ENCODE results near the gene SPATA45.

DNA sequence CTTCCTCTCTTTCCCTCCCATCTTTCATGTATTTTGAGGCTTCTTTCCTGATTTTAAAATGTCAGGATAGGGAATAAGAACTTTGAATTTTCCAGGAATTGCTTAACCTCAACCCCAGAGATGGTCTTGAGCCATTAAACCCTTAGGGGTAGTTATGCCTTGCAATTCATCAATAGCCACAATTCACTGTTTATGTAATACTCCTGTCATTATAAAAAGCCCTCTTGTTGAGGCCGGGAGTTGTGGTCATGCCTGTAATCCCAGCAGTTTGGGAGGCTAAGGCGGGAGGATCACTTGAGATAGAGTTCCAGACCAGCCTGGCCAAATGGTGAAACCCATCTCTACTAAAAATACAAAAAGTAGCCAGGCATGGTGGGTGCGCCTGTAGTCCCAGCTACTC is 24.5 kb downstream of the SPATA45 start:
- TF ChIP-seq, protein P1, sequence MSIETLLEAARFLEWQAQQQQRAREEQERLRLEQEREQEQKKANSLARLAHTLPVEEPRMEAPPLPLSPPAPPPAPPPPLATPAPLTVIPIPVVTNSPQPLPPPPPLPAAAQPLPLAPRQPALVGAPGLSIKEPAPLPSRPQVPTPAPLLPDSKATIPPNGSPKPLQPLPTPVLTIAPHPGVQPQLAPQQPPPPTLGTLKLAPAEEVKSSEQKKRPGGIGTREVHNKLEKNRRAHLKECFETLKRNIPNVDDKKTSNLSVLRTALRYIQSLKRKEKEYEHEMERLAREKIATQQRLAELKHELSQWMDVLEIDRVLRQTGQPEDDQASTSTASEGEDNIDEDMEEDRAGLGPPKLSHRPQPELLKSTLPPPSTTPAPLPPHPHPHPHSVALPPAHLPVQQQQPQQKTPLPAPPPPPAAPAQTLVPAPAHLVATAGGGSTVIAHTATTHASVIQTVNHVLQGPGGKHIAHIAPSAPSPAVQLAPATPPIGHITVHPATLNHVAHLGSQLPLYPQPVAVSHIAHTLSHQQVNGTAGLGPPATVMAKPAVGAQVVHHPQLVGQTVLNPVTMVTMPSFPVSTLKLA (IDR thresholded peaks at IDR 0.05), result no peak
- no peak for TF ChIP-seq CBX5 (CRISPR knock-in tag; IDR thresholded peaks at IDR 0.05; ENCODE audit: borderline replicate concordance)
- TF ChIP-seq BCLAF1 (IDR thresholded peaks at IDR 0.05), result no peak
- no peak for TF ChIP-seq EZH2 (conservative IDR thresholded peaks at IDR 0.05; ENCODE audit: low read depth, low read length)
- TF ChIP-seq, protein P2, sequence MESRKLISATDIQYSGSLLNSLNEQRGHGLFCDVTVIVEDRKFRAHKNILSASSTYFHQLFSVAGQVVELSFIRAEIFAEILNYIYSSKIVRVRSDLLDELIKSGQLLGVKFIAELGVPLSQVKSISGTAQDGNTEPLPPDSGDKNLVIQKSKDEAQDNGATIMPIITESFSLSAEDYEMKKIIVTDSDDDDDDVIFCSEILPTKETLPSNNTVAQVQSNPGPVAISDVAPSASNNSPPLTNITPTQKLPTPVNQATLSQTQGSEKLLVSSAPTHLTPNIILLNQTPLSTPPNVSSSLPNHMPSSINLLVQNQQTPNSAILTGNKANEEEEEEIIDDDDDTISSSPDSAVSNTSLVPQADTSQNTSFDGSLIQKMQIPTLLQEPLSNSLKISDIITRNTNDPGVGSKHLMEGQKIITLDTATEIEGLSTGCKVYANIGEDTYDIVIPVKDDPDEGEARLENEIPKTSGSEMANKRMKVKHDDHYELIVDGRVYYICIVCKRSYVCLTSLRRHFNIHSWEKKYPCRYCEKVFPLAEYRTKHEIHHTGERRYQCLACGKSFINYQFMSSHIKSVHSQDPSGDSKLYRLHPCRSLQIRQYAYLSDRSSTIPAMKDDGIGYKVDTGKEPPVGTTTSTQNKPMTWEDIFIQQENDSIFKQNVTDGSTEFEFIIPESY (CRISPR knock-in tag; IDR thresholded peaks at IDR 0.05), result no peak
- no peak for TF ChIP-seq ZMYM4 (CRISPR knock-in tag; IDR thresholded peaks at IDR 0.05)
- TF ChIP-seq ZNF556 (CRISPR knock-in tag; IDR thresholded peaks at IDR 0.05; ENCODE audit: borderline replicate concordance), result no peak

Measured in HepG2 (cell line).